Measurements from ENCODE around the gene ACP1.

ACP1 gene

DNA sequence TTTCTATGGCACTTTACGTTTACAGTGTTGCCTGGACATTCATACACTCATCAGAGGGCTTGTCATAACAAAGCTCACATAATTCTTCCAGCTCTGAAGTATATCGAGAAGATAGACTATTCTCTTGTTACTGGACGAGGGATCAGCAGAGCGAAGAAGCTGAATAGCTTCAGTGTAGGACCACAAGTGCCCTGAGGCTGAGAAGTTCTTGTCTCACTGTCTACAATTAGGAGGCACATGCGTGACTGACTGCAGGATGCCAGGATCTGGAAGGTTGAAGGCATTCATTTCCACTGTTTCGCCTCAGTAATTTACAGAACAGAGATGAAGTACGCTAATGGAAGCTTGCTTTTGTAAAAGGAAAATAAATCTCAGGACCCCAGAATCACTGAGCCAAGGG, 10.5 kb upstream of the ACP1 start:
- Histone ChIP-seq H3K4me3 (no peak overlapping the region), H3K9me3 (peaks cover 20% of the 10 kb centered on the region), H4K20me1 (no peaks in the 10 kb centered on the region), H3K36me3 (peaks cover 46% of the 10 kb centered on the region), H3K27ac (no peak overlapping the region), H3K4me1 (peaks cover 11% of the 10 kb centered on the region), H3K4me2 (no peak overlapping the region), H3K9ac (no peak overlapping the region), H3K27me3 (no peaks in the 10 kb centered on the region)
- TF ChIP-seq Cebpa-rat (IDR thresholded peaks at IDR 0.05), result no peak

- no peak for TF ChIP-seq Cebpa-rat (IDR thresholded peaks at IDR 0.05)
- Histone ChIP-seq H3K36me3 (peaks cover 44% of the 10 kb centered on the region), H3K9me3 (peaks cover 23% of the 10 kb centered on the region), H3K9ac (no peak overlapping the region), H3K4me1 (peaks cover 12% of the 10 kb centered on the region), H3K4me2 (no peak overlapping the region), H3K27me3 (no peaks in the 10 kb centered on the region), H3K4me3 (no peak overlapping the region), H3K27ac (no peak overlapping the region), H4K20me1 (peaks cover 2% of the 10 kb centered on the region; the same call in 1 of the 2 replicates)
Observed at GRCh38 chr2:255195-255594, 9.6 kb upstream of the ACP1 start.

DNA sequence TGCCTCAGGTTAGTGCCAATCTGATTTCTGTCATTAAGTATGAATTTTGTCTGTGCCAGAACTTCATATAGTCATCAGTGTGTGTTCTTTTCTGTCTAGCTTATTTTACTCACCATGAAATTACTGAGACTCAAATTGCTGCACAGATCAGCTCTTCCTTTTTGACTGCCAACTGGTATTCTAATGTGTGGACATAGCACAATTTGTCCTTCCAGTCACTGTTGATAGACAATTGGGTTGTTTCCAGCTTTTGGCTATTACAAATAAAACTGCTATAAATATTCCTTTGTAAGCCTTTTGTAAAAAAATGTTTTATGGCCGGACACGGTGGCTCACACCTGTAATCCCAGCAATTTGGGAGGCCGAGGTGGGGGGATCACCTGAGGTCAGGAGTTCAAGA, 8.7 kb upstream of the ACP1 start:
- Histone ChIP-seq H3K4me1 (peaks cover 21% of the 10 kb centered on the region), H3K9me3 (peaks cover 30% of the 10 kb centered on the region), H3K9ac (no peak overlapping the region), H3K36me3 (peaks cover 49% of the 10 kb centered on the region), H3K4me3 (no peak overlapping the region), H3K4me2 (no peak overlapping the region), H3K27ac (no peak overlapping the region), H3K27me3 (no peaks in the 10 kb centered on the region), H4K20me1 (peaks cover 9% of the 10 kb centered on the region; the same call in 1 of the 2 replicates)
- no peak for TF ChIP-seq Cebpa-rat (IDR thresholded peaks at IDR 0.05)

GRCh38 chr2:257429-257828, 7.3 kb upstream of the ACP1 start:
- peaks cover 34% of the 10 kb centered on the region for H3K4me1 ChIP-seq
- no peaks in the 10 kb centered on the region for H3K27me3 ChIP-seq
- H3K9me3 ChIP-seq, result peaks cover 30% of the 10 kb centered on the region
- TF ChIP-seq Cebpa-rat (IDR thresholded peaks at IDR 0.05), result no peak
- peaks cover 36% of the 10 kb centered on the region for H3K36me3 ChIP-seq
- H3K4me3 ChIP-seq, result no peak overlapping the region
- H3K4me2 ChIP-seq, result no peak overlapping the region
- H3K27ac ChIP-seq, result no peak overlapping the region
- no peak overlapping the region for H3K9ac ChIP-seq
- H4K20me1 ChIP-seq, result peaks cover 9% of the 10 kb centered on the region; the same call in 1 of the 2 replicates

GRCh38 chr2:257842-258241, 6.9 kb upstream of the ACP1 start:
- H3K4me3 ChIP-seq, result no peak overlapping the region
- no peak for TF ChIP-seq Cebpa-rat (IDR thresholded peaks at IDR 0.05)
- peaks cover 38% of the 10 kb centered on the region for H3K4me1 ChIP-seq
- no peaks in the 10 kb centered on the region for H3K27me3 ChIP-seq
- H3K27ac ChIP-seq, result no peak overlapping the region
- peaks cover 9% of the 10 kb centered on the region; the same call in 1 of the 2 replicates for H4K20me1 ChIP-seq
- peaks cover 32% of the 10 kb centered on the region for H3K36me3 ChIP-seq
- no peak overlapping the region for H3K9ac ChIP-seq
- no peak overlapping the region for H3K4me2 ChIP-seq
- H3K9me3 ChIP-seq, result peaks cover 30% of the 10 kb centered on the region

DNA sequence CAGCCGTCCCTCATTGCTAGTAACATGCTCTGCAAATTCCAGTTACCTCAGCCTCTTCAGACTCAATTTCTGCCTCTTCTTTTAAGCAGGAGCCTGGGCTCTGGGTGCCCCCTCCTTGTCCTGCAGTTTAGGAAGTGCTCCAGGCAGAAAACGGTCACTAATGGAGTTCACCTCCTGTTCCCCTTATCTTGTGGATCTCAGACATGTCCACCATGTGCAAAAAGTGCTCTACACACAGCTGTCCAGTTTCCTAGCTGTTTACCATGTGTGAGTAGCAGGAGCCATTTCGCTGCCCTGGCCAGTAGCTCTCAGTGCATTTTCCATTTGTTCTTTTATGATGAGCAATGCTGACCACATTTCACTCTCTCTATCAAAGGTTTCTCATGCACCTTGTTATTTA, 5.8 kb upstream of the ACP1 start:
- H4K20me1 ChIP-seq, result peaks cover 9% of the 10 kb centered on the region; the same call in 1 of the 2 replicates
- H3K4me1 ChIP-seq, result peaks cover 45% of the 10 kb centered on the region
- H3K9ac ChIP-seq, result no peak overlapping the region
- H3K9me3 ChIP-seq, result peaks cover 30% of the 10 kb centered on the region
- H3K4me3 ChIP-seq, result no peak overlapping the region
- TF ChIP-seq Cebpa-rat (IDR thresholded peaks at IDR 0.05), result no peak
- no peak overlapping the region for H3K27ac ChIP-seq
- no peaks in the 10 kb centered on the region for H3K27me3 ChIP-seq
- H3K36me3 ChIP-seq, result peaks cover 32% of the 10 kb centered on the region
- no peak overlapping the region for H3K4me2 ChIP-seq

DNA sequence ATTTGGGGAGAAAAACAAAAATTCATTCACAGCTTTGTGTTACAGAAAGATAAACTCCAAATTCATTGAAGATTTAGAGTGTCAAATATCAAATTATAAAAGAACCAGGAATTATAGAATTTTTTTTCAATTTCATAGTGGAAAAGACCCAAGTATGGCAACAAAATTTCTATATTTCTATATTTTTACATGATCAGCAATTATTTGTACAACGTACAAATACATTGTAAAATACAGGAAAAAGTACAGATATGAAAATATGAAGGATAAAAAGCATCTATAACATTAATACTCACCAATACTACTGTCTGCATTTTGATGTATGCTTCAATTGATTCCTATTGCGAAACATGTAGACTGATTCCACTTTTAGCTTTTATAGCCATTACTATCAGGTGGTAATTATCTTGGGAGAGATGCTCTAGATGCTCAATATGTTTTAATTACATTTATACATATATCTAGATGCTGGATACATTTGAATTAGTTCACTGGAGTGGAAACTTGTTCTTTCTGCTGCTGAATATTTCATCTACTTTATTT, 4.9 kb upstream of the ACP1 start:
- Histone ChIP-seq H3K4me1 (peaks cover 39% of the 10 kb centered on the region), H3K27me3 (no peaks in the 10 kb centered on the region), H3K4me2 (no peak overlapping the region), H3K36me3 (peaks cover 32% of the 10 kb centered on the region), H3K27ac (no peak overlapping the region), H3K4me3 (no peak overlapping the region), H3K9ac (no peak overlapping the region), H3K9me3 (peaks cover 30% of the 10 kb centered on the region), H4K20me1 (peaks cover 9% of the 10 kb centered on the region; the same call in 1 of the 2 replicates)
- peak; percentile 46; the same call in 1 of the 2 replicates for TF ChIP-seq Cebpa-rat (IDR thresholded peaks at IDR 0.05)

DNA sequence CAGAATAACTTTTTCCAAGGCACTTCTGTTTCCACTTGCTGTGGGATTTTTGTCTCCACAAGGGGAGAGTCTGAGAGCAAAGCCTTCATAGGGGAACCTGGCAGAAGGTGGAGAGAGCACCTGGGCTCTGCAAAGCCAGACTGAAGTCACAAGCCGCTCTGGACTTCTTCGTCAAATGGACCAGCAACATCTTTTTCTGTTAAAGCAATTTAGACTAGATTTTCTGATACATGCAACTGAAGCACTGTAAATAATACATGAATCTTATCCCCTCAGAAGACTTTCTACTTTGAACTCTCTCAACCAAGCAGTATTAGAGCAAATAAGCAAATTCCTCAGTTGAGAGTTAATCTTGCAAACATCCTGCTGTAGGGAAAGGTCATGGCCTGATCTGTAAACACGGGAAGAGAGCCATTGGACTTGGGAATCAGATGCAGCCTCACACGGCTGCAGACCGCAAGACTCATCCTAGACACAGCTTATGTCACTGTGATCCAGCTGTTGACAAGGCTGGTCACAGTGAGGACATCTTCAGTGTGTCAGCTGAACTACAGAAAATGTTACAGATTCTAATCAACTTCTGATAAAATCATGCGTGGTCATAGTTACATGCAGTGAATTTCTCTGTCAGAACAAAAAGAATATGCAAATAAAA, 4.1 kb upstream of the ACP1 start:
- H3K9ac ChIP-seq, result no peak overlapping the region
- peak overlapping the region; percentile 95; the same call in 1 of the 2 replicates for H3K4me2 ChIP-seq
- H3K4me3 ChIP-seq, result no peak overlapping the region
- H4K20me1 ChIP-seq, result peaks cover 16% of the 10 kb centered on the region
- TF ChIP-seq Cebpa-rat (IDR thresholded peaks at IDR 0.05), result no peak
- peaks cover 30% of the 10 kb centered on the region for H3K9me3 ChIP-seq
- peaks cover 32% of the 10 kb centered on the region for H3K36me3 ChIP-seq
- no peaks in the 10 kb centered on the region for H3K27me3 ChIP-seq
- peaks cover 43% of the 10 kb centered on the region for H3K4me1 ChIP-seq
- H3K27ac ChIP-seq, result no peak overlapping the region

GRCh38 chr2:262117-262516, 2.6 kb upstream of the ACP1 start:
- peaks cover 37% of the 10 kb centered on the region for H3K36me3 ChIP-seq
- H3K27ac ChIP-seq, result peak overlapping the region; percentile 67
- peaks cover 58% of the 10 kb centered on the region for H3K4me1 ChIP-seq
- TF ChIP-seq Cebpa-rat (IDR thresholded peaks at IDR 0.05), result no peak
- peak overlapping the region; percentile 64; the same call in 1 of the 2 replicates for H3K9ac ChIP-seq
- H3K4me2 ChIP-seq, result peak overlapping the region; percentile 95
- peaks cover 30% of the 10 kb centered on the region for H3K9me3 ChIP-seq
- peaks cover 31% of the 10 kb centered on the region for H4K20me1 ChIP-seq
- peak overlapping the region; percentile 92 for H3K4me3 ChIP-seq
- no peaks in the 10 kb centered on the region for H3K27me3 ChIP-seq

GRCh38 chr2:263022-263738, 1.6 kb upstream of the ACP1 start:
- no peak for TF ChIP-seq Cebpa-rat (IDR thresholded peaks at IDR 0.05)
- H3K36me3 ChIP-seq, result peaks cover 36% of the 10 kb centered on the region
- H3K4me1 ChIP-seq, result peaks cover 64% of the 10 kb centered on the region
- H4K20me1 ChIP-seq, result peaks cover 42% of the 10 kb centered on the region
- no peaks in the 10 kb centered on the region for H3K27me3 ChIP-seq
- H3K4me3 ChIP-seq, result peak overlapping the region; percentile 92
- peaks cover 21% of the 10 kb centered on the region for H3K9me3 ChIP-seq
- H3K9ac ChIP-seq, result peak overlapping the region; percentile 83
- H3K27ac ChIP-seq, result peak overlapping the region; percentile 88
- H3K4me2 ChIP-seq, result peak overlapping the region; percentile 95

Data from BLaER1 (cell line).